ENCODE data around the gene BPIFB2.

DNA sequence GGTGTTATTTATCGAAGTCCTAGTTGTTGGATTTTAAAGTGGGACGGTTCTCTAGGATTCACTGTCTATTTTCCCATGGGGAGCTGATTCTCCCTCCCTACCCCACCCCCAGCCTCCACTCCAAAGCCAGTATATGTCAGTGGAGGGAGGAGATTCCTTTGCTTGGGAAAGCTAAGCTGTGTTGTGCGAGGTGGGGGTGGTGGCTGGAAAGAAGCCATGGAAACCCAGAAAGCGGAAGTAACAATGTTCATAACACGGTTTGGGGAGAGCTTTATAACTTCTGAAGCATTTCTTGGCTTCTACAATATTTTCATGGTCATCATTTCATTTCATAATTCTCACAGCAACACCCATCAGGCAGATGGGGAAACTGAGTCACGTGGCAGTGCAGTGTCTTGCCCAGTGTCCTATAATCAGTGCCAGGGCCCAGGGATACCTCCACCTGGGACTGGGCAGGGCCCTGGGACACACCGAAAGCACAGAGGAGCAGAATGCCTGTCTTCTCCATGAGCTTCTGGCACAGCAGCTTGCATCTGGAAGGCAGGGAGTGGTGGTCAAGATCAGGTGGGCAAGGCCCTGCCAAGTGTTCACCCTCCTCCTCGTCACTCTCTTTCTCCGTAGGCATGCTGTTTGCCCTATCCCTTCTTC is 7.8 kb upstream of the BPIFB2 start:
- TF ChIP-seq GATA2 (IDR thresholded peaks at IDR 0.05; ENCODE audit: low read depth, low read length) (no peak), GATA3 (IDR thresholded peaks at IDR 0.05; ENCODE audit: low read depth, low read length) (no peak)
